ENCODE measurements around the gene GPR107.

GPR107 gene

DNA sequence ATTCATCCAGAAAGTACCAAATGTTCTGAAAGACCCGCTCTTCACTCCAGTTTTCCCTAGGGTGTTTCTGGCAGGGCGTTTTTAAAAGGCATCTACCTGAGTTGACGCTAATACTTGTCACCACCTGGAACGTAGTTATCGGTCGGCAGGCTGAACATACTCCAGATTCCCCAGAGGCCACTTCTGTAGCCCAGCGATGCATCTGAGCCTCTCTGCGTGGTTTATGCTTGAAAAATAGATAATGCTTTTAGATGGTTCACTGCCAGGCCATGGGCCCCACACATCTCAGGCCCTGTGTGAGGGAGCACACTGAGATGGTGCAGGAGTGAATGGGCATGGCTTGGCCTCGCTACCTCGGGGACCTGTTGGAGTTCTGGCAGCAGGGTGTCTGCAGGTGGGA, 85.5 kb downstream of the GPR107 start:
- DNase-seq: no peak

GRCh38 chr9:130140706-130141105, 87.0 kb downstream of the GPR107 start:
- no peak for DNase-seq

GRCh38 chr9:130142056-130142455, 88.3 kb downstream of the GPR107 start:
- DNase-seq: no peak

DNA sequence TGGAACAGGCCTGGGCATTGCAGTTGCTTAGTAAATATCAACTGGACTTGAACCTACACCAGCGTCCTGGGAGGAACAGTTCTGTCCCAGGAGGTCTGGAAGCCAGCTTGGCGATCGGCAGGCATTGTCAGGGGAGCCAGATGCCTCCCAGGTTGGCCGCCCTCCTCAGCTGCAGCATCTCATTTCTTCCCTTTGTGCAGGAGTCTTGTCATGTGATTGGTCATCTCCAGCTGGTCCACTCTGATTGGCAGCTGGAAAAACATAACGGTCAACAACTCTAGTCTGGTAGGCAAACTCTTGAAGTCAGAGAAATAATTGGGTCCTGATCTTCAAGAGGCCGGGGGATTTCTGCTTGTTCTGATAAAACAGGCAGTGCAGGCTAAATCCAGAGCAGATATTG, 88.9 kb downstream of the GPR107 start:
- no peak for DNase-seq

- no peak for DNase-seq
Observed at GRCh38 chr9:130143279-130143893, 89.7 kb downstream of the GPR107 start.

DNA sequence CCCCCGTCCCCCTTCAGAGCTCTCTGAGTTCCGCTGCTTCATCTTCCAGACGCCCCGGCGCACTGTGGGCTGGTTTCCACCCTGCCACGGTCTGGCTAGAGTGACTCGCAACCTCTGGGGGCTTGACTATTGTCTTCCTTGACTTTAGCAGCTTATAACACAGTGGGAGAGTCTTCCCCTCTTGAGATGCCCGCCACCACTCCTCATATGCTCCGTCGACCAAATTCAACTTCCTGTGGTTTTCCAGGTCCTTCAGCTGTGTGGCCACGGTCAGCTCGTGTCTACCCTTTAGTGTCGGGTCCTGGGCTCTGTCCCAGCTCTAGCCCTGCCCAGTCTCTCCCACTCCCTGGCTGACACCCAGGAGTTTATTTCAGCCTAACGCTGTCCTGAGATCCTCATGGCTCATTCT, 90.3 kb downstream of the GPR107 start:
- no peak for DNase-seq

DNA sequence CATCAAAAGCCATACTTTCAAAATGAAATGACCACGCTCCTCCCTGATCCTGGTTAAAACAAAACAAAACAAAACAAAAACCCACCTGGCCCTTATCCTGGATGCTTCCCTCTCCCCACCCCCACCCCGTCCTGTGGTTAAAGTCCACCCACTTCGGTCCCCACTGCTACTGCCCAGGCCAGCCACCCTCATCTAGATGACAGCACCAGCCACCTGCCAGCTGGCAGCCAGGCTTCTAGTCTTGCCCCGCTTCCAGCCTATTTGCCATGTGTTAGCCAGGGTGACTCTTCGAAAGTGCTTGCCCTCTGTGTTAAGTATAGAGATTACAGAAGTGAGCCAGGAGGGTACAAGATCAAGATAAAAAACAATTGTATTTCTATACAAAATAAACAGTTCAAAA, 91.0 kb downstream of the GPR107 start:
- DNase-seq: peak in 1 of 2 experiments; percentile 17

GRCh38 chr9:130145658-130146057, 92.0 kb downstream of the GPR107 start:
- DNase-seq: no peak

- no peak for DNase-seq
Observed at GRCh38 chr9:130147198-130147597, 93.5 kb downstream of the GPR107 start.

DNA sequence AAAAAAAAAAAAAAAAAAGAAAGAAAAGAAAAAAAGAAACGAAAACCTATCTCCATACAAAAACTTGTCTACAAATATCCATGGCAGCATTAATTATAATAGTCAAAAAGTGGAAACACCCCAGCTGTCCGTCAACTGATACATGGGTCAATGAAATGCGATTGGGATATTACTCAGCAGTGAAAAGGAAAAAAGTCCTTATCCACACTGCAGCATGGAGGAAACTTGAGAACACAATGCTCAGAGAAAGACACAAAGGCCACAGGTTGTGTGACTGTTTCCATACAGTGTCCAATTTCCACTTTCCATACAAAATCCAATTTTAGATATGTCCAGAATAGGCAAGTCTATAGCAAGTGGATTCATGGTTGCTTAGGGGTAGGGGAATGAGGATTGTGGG, 94.2 kb downstream of the GPR107 start:
- no peak for DNase-seq

DNA sequence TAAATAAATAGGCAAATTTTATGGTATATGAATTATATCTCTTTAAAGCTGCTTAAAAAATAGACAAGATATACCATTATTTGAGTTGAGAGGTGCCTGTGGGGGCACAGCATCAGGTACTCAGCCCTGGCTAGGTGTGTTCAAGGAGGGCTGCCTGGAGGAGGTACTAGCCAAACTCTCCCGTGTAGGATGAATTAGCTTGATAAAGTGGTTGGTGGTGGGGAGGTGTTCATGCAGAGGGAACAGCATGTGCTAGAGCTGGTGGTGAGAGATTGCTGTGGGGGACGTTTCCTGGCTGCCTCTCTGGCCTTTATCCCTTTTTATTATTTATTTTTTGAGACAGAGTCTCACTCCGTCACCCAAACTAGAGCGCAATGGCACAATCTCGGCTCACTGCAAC, 95.3 kb downstream of the GPR107 start:
- DNase-seq: no peak

DNA sequence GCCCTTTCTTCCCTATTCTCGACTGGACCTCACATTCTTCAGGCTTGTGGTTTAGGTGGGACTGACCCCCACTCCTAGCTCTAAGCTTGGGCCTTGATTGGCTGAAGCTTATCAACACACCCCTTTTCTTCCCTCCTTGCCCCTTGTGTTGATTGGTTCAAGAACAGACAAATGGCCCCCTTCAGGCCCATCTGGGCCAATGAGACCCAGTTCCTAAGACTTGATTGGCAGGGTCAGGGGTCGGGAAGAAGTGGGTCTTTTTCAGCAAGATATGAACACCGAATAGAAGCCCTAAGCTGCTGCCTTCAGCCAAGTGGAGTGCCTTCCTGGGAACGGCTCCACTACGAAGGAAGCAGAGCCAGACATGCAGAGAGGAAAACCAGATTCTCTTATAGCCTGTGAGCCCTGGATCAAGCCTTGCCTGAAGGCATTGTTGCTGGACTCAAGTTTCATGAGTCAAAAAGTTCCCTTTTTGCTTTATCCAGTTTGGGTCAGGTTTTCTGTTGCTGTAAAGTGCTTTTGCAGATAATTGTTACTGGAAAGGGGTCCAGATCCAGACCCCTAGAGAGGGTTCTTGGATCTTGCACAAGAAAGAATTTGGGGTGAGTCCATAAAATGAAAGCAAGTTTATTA, 96.1 kb downstream of the GPR107 start:
- no peak for DNase-seq

DNA sequence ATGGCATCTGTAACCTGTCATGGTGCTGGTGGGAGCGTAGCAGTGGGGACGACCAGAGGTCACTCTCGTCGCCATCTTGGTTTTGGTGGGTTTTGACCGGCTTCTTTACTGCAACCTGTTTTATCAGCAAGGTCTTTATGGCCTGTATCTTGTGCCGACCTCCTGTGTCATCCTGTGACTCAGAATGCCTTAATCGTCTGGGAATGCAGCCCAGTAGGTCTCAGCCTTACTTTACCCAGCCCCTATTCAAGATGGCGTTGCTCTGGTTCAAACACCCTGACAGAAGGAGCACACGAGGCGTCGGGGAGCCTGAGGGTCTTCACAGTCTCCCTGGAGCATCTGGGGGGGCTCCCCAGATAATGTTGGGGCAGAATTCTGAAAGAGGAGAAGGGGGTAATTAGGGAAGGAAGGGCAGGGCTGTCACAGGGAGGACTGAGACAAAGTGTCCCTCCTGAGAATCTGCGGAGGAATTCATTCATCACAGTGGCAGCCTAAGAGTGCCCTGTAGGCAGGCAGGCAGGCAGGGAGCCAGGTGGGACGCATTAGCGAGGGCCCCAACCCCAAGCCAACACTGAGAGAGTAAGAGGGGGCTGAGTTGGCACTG, 97.2 kb downstream of the GPR107 start:
- DNase-seq: no peak

DNA sequence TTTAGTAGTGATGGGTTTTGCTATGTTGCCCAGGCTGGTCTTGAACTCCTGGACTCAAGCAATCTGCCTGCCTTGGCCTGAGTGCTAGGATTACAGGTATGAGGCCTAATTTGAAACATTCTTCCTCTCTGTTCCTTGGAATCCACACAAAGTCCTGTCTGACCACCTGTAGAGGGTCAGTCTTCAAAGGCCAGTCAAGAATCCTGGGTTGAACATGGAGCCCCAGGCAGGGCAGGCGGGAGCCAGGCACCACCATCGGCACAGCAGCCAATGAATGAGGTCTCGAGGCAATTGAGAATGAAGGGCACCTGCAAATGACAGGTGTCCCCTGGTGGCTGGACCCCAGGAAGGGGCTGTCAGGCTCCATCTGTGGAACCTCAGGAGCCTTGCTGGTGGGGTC, 101.1 kb downstream of the GPR107 start:
- no peak for DNase-seq

GRCh38 chr9:130155647-130156046, 101.9 kb downstream of the GPR107 start:
- no peak for DNase-seq

GRCh38 chr9:130156672-130157071, 103.0 kb downstream of the GPR107 start:
- no peak for DNase-seq

GRCh38 chr9:130157079-130157478, 103.4 kb downstream of the GPR107 start:
- DNase-seq: no peak

GRCh38 chr9:130158001-130158400, 104.3 kb downstream of the GPR107 start:
- DNase-seq: no peak

GRCh38 chr9:130159057-130159456, 105.4 kb downstream of the GPR107 start:
- DNase-seq: no peak

DNA sequence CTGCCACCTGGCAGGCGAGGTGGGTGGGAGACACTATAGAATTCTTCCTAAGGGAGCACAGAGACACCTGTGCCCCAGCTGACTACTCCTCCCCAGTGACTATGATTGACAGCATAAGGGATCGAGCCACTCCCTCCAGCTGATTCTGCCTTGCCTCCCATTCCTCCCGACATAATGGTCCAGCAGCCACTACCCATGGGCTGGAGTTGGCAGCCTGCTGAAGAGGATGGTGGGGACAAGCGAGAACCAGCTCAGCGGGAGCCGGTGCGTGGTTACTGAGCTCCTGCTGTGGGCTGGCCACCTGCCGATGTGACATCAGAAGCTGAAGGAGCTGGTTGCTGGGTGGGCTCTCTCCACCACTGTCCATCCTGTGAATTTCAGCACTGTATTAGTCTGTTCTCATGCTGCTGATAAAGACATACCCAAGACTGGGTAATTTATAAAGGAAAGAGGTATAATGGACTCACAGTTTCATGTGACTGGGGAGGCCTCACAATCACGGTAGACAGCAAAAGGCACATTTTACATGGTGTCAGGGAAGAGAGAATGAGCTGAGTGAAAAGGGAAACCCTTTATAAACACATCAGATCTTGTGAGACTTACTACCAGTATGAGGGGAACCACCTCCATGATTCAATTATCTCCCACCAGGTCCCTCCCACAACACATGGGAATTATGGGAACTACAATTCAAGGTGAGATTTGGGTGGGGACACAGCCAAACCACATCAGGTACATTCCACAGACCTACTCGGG, 106.4 kb downstream of the GPR107 start:
- no peak for DNase-seq

GRCh38 chr9:130160862-130161470, 107.3 kb downstream of the GPR107 start:
- no peak for DNase-seq

DNA sequence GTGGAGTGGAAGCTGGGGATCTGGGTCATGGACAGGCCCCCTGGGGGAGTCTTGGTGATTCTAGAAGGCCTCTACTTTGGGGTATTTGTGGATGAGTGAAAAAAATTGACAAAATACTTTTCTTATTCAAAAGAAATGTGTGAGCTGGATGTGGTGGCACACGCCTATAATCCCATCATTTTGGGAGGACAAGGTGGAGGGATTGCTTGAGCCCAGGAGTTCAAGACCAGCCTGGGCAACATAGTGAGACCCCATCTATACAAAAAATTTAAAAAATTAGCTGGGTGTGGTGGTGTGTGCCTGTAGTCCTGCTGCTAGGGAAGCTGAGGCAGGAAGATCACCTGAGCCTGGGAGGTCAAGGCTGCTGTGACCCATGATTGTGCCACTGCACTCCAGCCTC, 111.9 kb downstream of the GPR107 start:
- no peak for DNase-seq

GRCh38 chr9:130166399-130166798, 112.7 kb downstream of the GPR107 start:
- no peak for DNase-seq

All from NCI-H446 (cell line).